ENCODE data around the gene CDK13. TPM values are rescaled to one million over a fixed set of nuclear protein-coding genes. Genes with fewer than 3 reads are reported as not detected.

Gene CDK13
- total RNA-seq, 1 donor from 2014 or later = 50.2 TPM

DNA sequence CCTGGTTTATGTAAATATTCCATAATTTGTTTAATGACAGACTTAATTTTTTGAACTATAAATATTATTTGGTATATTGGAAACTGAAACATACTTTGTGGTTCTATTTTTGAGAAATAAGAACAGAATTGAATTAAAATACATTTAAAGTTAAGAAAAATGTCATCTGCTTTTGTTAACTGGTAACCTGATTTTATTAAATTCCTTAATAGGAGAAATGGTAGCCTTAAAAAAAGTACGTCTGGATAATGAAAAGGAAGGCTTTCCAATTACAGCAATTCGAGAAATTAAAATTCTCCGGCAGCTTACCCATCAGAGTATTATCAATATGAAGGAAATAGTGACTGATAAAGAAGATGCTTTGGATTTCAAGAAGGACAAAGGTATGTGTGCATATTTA, 51.6 kb downstream of the CDK13 start:
- TF ChIP-seq, protein P1, sequence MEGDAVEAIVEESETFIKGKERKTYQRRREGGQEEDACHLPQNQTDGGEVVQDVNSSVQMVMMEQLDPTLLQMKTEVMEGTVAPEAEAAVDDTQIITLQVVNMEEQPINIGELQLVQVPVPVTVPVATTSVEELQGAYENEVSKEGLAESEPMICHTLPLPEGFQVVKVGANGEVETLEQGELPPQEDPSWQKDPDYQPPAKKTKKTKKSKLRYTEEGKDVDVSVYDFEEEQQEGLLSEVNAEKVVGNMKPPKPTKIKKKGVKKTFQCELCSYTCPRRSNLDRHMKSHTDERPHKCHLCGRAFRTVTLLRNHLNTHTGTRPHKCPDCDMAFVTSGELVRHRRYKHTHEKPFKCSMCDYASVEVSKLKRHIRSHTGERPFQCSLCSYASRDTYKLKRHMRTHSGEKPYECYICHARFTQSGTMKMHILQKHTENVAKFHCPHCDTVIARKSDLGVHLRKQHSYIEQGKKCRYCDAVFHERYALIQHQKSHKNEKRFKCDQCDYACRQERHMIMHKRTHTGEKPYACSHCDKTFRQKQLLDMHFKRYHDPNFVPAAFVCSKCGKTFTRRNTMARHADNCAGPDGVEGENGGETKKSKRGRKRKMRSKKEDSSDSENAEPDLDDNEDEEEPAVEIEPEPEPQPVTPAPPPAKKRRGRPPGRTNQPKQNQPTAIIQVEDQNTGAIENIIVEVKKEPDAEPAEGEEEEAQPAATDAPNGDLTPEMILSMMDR (conservative IDR thresholded peaks at IDR 0.05) = no peak
- Mint-ChIP-seq H3K9me3 (no peaks in the 10 kb centered on the region), H3K27ac (ENCODE audit: unreplicated experiment) (no peak overlapping the region), H3K36me3 (ENCODE audit: low read depth) (peaks cover 8% of the 10 kb centered on the region), H3K27me3 (ENCODE audit: low read depth) (no peaks in the 10 kb centered on the region), H3K4me3 (no peak overlapping the region), H3K4me1 (peaks cover 9% of the 10 kb centered on the region)
- DNase-seq (ENCODE audit: low read depth, low spot score) = no peak

DNA sequence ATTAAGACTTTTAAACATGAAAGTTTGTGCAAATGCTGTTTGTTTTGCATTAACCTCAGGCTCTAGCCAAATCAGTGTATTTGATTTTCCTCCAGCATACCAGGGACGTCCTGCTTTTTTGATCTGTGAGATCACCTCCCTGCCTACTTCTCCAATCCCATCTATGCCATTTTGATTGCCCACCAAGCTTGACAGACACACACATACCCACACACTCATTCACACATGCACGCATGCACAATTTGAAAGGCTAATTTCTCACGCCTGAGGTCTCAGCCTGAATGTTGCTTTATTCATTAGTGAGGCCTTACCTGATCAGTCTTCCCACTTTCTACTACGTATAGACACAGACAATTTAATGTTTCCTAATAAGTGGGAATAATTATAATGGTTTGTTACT, 53.5 kb downstream of the CDK13 start:
- TF ChIP-seq, protein P1 (conservative IDR thresholded peaks at IDR 0.05) = no peak
- H3K4me1 Mint-ChIP-seq = peaks cover 9% of the 10 kb centered on the region
- H3K4me3 Mint-ChIP-seq = no peak overlapping the region
- H3K36me3 Mint-ChIP-seq (ENCODE audit: low read depth) = peaks cover 6% of the 10 kb centered on the region
- H3K9me3 Mint-ChIP-seq = no peaks in the 10 kb centered on the region
- H3K27ac Mint-ChIP-seq (ENCODE audit: unreplicated experiment) = no peak overlapping the region
- DNase-seq (ENCODE audit: low read depth, low spot score) = no peak
- H3K27me3 Mint-ChIP-seq (ENCODE audit: low read depth) = no peaks in the 10 kb centered on the region

DNA sequence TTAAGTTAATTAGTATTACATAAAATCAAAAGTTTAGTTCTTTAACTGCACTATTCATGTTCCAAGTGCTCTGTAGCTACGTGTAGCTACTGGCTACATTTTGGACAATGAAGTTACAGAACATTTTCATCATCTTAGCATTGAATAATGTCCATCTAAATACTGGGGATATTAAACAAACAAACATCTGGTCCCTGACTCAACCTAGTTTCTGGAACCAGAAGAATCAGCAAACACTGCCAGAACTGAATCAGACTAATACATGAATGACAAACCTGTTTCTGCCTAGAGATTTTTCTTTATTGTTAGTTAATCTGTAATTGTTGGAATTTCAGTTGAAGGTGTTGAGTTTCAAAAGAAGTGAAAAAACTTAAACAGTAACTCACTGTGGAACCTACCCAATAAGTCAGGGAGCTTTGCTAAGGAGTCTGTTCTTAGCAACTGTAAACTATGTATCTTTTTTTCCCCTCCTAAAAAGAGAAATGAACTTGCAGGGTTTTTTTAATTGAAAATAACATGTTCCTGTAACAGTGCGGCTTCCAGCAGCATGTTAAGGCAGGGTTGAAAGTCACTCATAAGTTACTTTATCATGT, 58.3 kb downstream of the CDK13 start:
- TF ChIP-seq, protein P1 (conservative IDR thresholded peaks at IDR 0.05) = no peak
- Mint-ChIP-seq H3K36me3 (ENCODE audit: low read depth) (peaks cover 9% of the 10 kb centered on the region), H3K27ac (ENCODE audit: unreplicated experiment) (no peak overlapping the region), H3K4me3 (no peak overlapping the region), H3K27me3 (ENCODE audit: low read depth) (no peaks in the 10 kb centered on the region), H3K9me3 (no peaks in the 10 kb centered on the region), H3K4me1 (peaks cover 5% of the 10 kb centered on the region)
- DNase-seq (ENCODE audit: low read depth, low spot score) = no peak

DNA sequence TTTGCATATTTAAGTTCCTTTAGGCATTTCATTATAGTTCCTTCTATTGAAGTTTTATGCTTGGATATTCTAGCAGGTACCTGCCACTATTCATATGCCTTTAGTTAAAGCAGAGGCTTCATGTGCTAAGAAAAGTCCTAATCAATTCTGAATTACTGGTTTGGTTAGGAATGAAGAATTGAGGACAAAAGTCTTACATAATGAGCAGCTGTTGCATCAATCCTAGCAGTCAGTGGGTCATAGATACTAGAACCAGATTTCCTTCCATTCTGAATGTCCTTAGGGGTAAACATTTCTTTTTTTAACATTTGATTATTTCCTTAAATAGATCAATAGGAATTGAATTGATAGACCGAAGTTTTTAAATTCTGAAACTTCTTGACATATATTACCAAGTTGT, 59.2 kb downstream of the CDK13 start:
- no peaks in the 10 kb centered on the region for H3K4me1 Mint-ChIP-seq
- no peak overlapping the region for H3K27ac Mint-ChIP-seq (ENCODE audit: unreplicated experiment)
- H3K27me3 Mint-ChIP-seq (ENCODE audit: low read depth) = no peaks in the 10 kb centered on the region
- H3K9me3 Mint-ChIP-seq = no peaks in the 10 kb centered on the region
- no peak overlapping the region for H3K4me3 Mint-ChIP-seq
- no peak for DNase-seq (ENCODE audit: low read depth, low spot score)
- TF ChIP-seq, protein P1 (conservative IDR thresholded peaks at IDR 0.05) = no peak
- peaks cover 8% of the 10 kb centered on the region for H3K36me3 Mint-ChIP-seq (ENCODE audit: low read depth)

DNA sequence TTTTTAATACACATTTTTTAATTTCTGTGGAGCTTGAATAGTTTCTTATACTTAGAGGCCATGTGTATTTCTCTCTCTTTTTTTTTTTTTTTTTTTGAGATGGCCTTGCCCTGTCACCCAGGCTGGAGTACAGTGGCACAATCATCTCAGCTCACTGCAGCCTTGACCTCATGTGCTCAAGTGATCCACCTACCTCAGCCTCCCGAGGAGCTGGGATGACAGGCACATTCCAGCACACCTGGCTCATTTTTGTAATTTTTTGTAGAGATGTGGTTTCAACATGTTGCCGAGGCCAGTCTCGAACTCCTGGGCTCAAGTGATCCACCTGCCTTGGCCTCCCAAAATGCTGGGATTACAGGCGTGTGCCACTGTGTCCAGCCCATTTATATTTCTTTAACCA, 64.3 kb downstream of the CDK13 start:
- TF ChIP-seq, protein P1 (conservative IDR thresholded peaks at IDR 0.05) = no peak
- H3K27ac Mint-ChIP-seq (ENCODE audit: unreplicated experiment) = no peak overlapping the region
- H3K4me3 Mint-ChIP-seq = no peak overlapping the region
- no peaks in the 10 kb centered on the region for H3K27me3 Mint-ChIP-seq (ENCODE audit: low read depth)
- H3K4me1 Mint-ChIP-seq = no peaks in the 10 kb centered on the region
- no peaks in the 10 kb centered on the region for H3K9me3 Mint-ChIP-seq
- peaks cover 12% of the 10 kb centered on the region for H3K36me3 Mint-ChIP-seq (ENCODE audit: low read depth)
- DNase-seq (ENCODE audit: low read depth, low spot score) = no peak
